ENCODE measurements around the gene AFTPH. TPM values are rescaled to one million over a fixed set of nuclear protein-coding genes. Genes with fewer than 3 reads are reported as not detected.

AFTPH gene
- total RNA-seq, 1 donor from 2014 or later: 13.3 TPM

DNA sequence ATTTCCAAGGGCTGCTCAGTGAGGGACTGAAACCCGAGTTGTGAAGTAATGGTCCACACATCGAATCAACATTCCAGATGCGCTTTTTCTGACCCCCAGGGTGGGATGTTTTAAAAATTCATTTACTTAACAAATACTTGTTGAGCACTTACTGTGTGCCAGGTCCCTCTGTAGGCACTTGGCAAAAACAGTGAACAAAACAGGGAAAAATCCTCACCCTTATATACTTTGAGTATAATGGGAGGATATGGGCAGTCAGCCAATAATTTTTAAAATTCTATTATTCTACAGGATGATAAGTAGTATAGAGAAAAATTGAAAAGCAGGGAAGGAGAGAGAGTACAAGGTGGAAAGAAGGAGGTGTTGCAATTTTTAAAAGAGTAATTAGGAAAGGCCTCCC is 31.3 kb upstream of the AFTPH start:
- Mint-ChIP-seq H3K4me1 (ENCODE audit: low read depth, unreplicated experiment) (peaks cover 12% of the 10 kb centered on the region), H3K27ac (ENCODE audit: unreplicated experiment) (no peak overlapping the region), H3K9me3 (ENCODE audit: unreplicated experiment) (peaks cover 2% of the 10 kb centered on the region), H3K27me3 (ENCODE audit: unreplicated experiment) (peaks cover 3% of the 10 kb centered on the region), H3K4me3 (ENCODE audit: unreplicated experiment) (no peak overlapping the region), H3K36me3 (ENCODE audit: unreplicated experiment) (no peaks in the 10 kb centered on the region)
- TF ChIP-seq CTCF (IDR thresholded peaks at IDR 0.05; ENCODE audit: partially characterized antibody, unreplicated experiment): no peak
- DNase-seq: no peak

DNA sequence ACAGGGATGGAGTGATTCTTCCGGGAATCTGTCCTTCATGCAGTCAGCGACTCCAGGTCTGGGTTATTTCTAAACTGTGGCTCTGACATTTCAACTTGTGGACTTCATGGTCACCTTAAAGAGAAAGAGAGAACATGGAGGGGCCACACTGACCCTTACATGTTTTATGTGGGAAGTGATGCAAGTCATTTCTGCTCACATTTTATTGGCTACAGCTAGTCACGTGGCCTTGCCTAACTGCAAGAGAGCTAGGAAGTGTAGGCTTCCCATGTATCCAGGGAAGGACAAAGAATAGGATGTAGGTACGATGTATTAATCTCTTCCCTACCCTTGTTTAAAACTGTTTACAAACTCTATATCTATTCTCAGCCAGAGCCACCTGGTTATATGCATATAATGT is 30.3 kb upstream of the AFTPH start:
- peaks cover 11% of the 10 kb centered on the region for H3K4me1 Mint-ChIP-seq (ENCODE audit: low read depth, unreplicated experiment)
- no peak overlapping the region for H3K27ac Mint-ChIP-seq (ENCODE audit: unreplicated experiment)
- no peak for DNase-seq
- TF ChIP-seq CTCF (IDR thresholded peaks at IDR 0.05; ENCODE audit: partially characterized antibody, unreplicated experiment): no peak
- no peak overlapping the region for H3K4me3 Mint-ChIP-seq (ENCODE audit: unreplicated experiment)
- no peaks in the 10 kb centered on the region for H3K36me3 Mint-ChIP-seq (ENCODE audit: unreplicated experiment)
- peaks cover 2% of the 10 kb centered on the region for H3K9me3 Mint-ChIP-seq (ENCODE audit: unreplicated experiment)
- H3K27me3 Mint-ChIP-seq (ENCODE audit: unreplicated experiment): peaks cover 6% of the 10 kb centered on the region

DNA sequence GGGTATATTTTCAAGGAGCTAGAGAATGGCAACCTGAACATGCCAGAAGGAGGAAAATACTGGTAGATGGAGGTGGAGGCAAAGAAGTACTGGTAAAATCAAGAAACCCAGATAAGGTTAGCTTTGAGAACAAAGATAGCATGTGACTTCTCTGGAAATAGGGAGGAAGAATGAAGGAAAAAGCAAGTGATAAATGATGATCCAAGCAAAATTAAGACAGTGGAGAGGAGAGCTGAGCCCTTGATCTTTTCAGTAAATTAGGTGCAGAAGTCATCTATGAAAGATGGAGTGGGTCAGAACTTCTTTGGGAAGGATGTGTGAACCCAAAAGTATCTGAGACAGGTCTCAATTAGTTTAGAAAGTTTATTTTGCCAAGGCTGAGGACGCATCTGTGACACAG is 25.7 kb upstream of the AFTPH start:
- no peaks in the 10 kb centered on the region for H3K36me3 Mint-ChIP-seq (ENCODE audit: unreplicated experiment)
- peaks cover 6% of the 10 kb centered on the region for H3K4me1 Mint-ChIP-seq (ENCODE audit: low read depth, unreplicated experiment)
- no peak overlapping the region for H3K27ac Mint-ChIP-seq (ENCODE audit: unreplicated experiment)
- no peak overlapping the region for H3K4me3 Mint-ChIP-seq (ENCODE audit: unreplicated experiment)
- no peak for DNase-seq
- H3K27me3 Mint-ChIP-seq (ENCODE audit: unreplicated experiment): peaks cover 5% of the 10 kb centered on the region
- H3K9me3 Mint-ChIP-seq (ENCODE audit: unreplicated experiment): peaks cover 2% of the 10 kb centered on the region
- no peak for TF ChIP-seq CTCF (IDR thresholded peaks at IDR 0.05; ENCODE audit: partially characterized antibody, unreplicated experiment)

- TF ChIP-seq CTCF (IDR thresholded peaks at IDR 0.05; ENCODE audit: partially characterized antibody, unreplicated experiment): no peak
- no peak for DNase-seq
- H3K27ac Mint-ChIP-seq (ENCODE audit: unreplicated experiment): no peak overlapping the region
- H3K4me3 Mint-ChIP-seq (ENCODE audit: unreplicated experiment): no peak overlapping the region
- H3K9me3 Mint-ChIP-seq (ENCODE audit: unreplicated experiment): peaks cover 2% of the 10 kb centered on the region
- H3K27me3 Mint-ChIP-seq (ENCODE audit: unreplicated experiment): peaks cover 5% of the 10 kb centered on the region
- H3K36me3 Mint-ChIP-seq (ENCODE audit: unreplicated experiment): no peaks in the 10 kb centered on the region
- peaks cover 6% of the 10 kb centered on the region for H3K4me1 Mint-ChIP-seq (ENCODE audit: low read depth, unreplicated experiment)
These were observed 23.6 kb upstream of the AFTPH start for GRCh38 chr2:64500549-64500948.

DNA sequence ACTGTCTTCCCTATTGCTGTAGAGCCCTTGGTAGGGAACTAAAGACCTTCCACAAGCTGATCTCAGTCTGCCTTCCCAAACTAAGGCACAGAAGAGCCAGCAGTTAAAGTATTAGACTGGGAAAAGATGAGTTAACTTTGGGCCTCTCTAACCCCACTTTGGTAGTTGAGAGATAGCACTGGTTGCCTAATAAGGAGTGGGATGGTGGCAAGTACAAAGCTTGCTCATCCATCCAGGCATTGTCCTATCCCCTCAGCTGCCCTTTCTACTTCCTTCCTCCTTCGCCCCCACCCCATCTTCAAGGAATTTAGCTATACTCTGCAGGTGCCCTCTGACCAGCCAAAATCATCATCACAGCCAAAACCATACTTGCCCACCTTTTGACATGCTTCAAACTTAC is 22.2 kb upstream of the AFTPH start:
- DNase-seq: no peak
- Mint-ChIP-seq H3K36me3 (ENCODE audit: unreplicated experiment) (no peaks in the 10 kb centered on the region), H3K27ac (ENCODE audit: unreplicated experiment) (no peak overlapping the region), H3K27me3 (ENCODE audit: unreplicated experiment) (peaks cover 5% of the 10 kb centered on the region), H3K4me3 (ENCODE audit: unreplicated experiment) (no peak overlapping the region), H3K4me1 (ENCODE audit: low read depth, unreplicated experiment) (peaks cover 6% of the 10 kb centered on the region), H3K9me3 (ENCODE audit: unreplicated experiment) (peaks cover 2% of the 10 kb centered on the region)
- TF ChIP-seq CTCF (IDR thresholded peaks at IDR 0.05; ENCODE audit: partially characterized antibody, unreplicated experiment): no peak

Measured in glutamatergic neuron (in vitro differentiated cells).